ENCODE measurements around the gene ATG7. TPM values are rescaled to one million over a fixed set of nuclear protein-coding genes. Genes with fewer than 3 reads are reported as not detected.

Gene ATG7
- total RNA-seq, 5 donors from 2014 or later (not counting 1 experiment from before 2014, with no cell fraction given), result 29.0 to 39.3 (median 37.4) TPM

GRCh38 chr3:11275926-11276325 is 3.7 kb downstream of the ATG7 start:
- Mint-ChIP-seq H3K4me1 (peaks cover 57 to 64% (median 58%) of the 10 kb centered on the region in 3 donors), H3K36me3 (peaks cover 45% of the 10 kb centered on the region), H3K27ac (no peak overlapping the region), H3K27me3 (no peaks in the 10 kb centered on the region), H3K9me3 (peaks cover 0 to 9% (median 0%) of the 10 kb centered on the region in 3 donors), H3K4me3 (no peak overlapping the region)
- Histone ChIP-seq H3K36me3 (ENCODE audit: control insufficient read depth in 2 of 2, extremely low read depth in 1 of 2, insufficient read depth in 1 of 2, low read length in 1 of 2) (peaks cover 0 to 8% of the 10 kb centered on the region in 2 donors), H3K27ac (ENCODE audit: low read length) (no peak overlapping the region), H3K4me3 (ENCODE audit: control insufficient read depth in 1 of 2, extremely low read depth in 1 of 2, low read length in 1 of 2) (no peak overlapping the region), H3K27me3 (replicated peaks in 1 of 2; ENCODE audit: control insufficient read depth in 2 of 2, extremely low read depth in 1 of 2, insufficient read depth in 2 of 2, low read length in 1 of 2) (no peaks in the 10 kb centered on the region), H3K4me1 (ENCODE audit: control insufficient read depth in 1 of 2, extremely low read depth in 1 of 2, insufficient read depth in 2 of 2, low read length in 2 of 2) (peaks cover 10 to 19% of the 10 kb centered on the region in 2 experiments), H3K9me3 (no peaks in the 10 kb centered on the region)
- ChIA-PET CTCF (no interaction called here), POLR2A (interaction anchor here in 1 of 2 donors (0.6 kb wide), 1 partner anchor 50 kb away, joined by 3 read pairs; no protein-coding TSS in a partner anchor)
- 76% methylated on average over 1 of the region's 2 CpGs for WGBS (ENCODE audit: insufficient coverage)
- no peak for DNase-seq
- ATAC-seq (replicated peaks in 1 of 4), result no peak

- ATAC-seq (replicated peaks in 1 of 4), result no peak
- Histone ChIP-seq H3K9me3 (no peaks in the 10 kb centered on the region), H3K4me1 (ENCODE audit: control insufficient read depth in 1 of 2, extremely low read depth in 1 of 2, insufficient read depth in 2 of 2, low read length in 2 of 2) (peaks cover 7 to 15% of the 10 kb centered on the region in 2 experiments), H3K27ac (ENCODE audit: low read length) (no peak overlapping the region), H3K4me3 (ENCODE audit: control insufficient read depth in 1 of 2, extremely low read depth in 1 of 2, low read length in 1 of 2) (no peak overlapping the region), H3K27me3 (replicated peaks in 1 of 2; ENCODE audit: control insufficient read depth in 2 of 2, extremely low read depth in 1 of 2, insufficient read depth in 2 of 2, low read length in 1 of 2) (no peaks in the 10 kb centered on the region), H3K36me3 (ENCODE audit: control insufficient read depth in 2 of 2, extremely low read depth in 1 of 2, insufficient read depth in 1 of 2, low read length in 1 of 2) (peaks cover 0 to 10% of the 10 kb centered on the region in 2 donors)
- POLR2A ChIA-PET, result no interaction called here
- DNase-seq, result no peak
- Mint-ChIP-seq H3K27ac (no peak overlapping the region), H3K4me1 (peaks cover 53 to 60% (median 54%) of the 10 kb centered on the region in 3 donors), H3K27me3 (no peaks in the 10 kb centered on the region), H3K36me3 (peaks cover 48% of the 10 kb centered on the region), H3K9me3 (peaks cover 0 to 9% (median 0%) of the 10 kb centered on the region in 3 donors), H3K4me3 (no peak overlapping the region)
- 94% methylated on average over 2 of the region's 2 CpGs for WGBS (ENCODE audit: insufficient coverage)
- CTCF ChIA-PET, result interaction anchor here in 1 of 2 donors (1.2 kb wide), 1 partner anchor 12 kb away, joined by 5 read pairs; no protein-coding TSS in a partner anchor
Observed at GRCh38 chr3:11276901-11277300, 4.7 kb downstream of the ATG7 start.

- H3K4me1 ChIP-seq (ENCODE audit: control insufficient read depth in 1 of 2, extremely low read depth in 1 of 2, insufficient read depth in 2 of 2, low read length in 2 of 2), result peaks cover under 1 to 3% of the 10 kb centered on the region in 2 experiments
Observed at GRCh38 chr3:11282250-11283138, 10.3 kb downstream of the ATG7 start.

GRCh38 chr3:11283139-11283475 is 10.9 kb downstream of the ATG7 start:
- Histone ChIP-seq H3K36me3 (ENCODE audit: control insufficient read depth in 2 of 2, extremely low read depth in 1 of 2, insufficient read depth in 1 of 2, low read length in 1 of 2) (peaks cover 7 to 16% of the 10 kb centered on the region in 2 donors), H3K27me3 (replicated peaks in 1 of 2; ENCODE audit: control insufficient read depth in 2 of 2, extremely low read depth in 1 of 2, insufficient read depth in 2 of 2, low read length in 1 of 2) (no peaks in the 10 kb centered on the region), H3K4me1 (ENCODE audit: control insufficient read depth in 1 of 2, extremely low read depth in 1 of 2, insufficient read depth in 2 of 2, low read length in 2 of 2) (peaks cover 3 to 8% of the 10 kb centered on the region in 2 experiments), H3K9me3 (no peaks in the 10 kb centered on the region), H3K27ac (ENCODE audit: low read length) (no peak overlapping the region), H3K4me3 (ENCODE audit: control insufficient read depth in 1 of 2, extremely low read depth in 1 of 2, low read length in 1 of 2) (no peak overlapping the region)
- H3K36me3 Mint-ChIP-seq, result peaks cover 47% of the 10 kb centered on the region
- WGBS (ENCODE audit: insufficient coverage), result 100% methylated on average over 1 of the region's 1 CpG
- ChIA-PET CTCF (no interaction called here), POLR2A (no interaction called here)
- no peak overlapping the region for H3K4me3 Mint-ChIP-seq
- DNase-seq (no peak), ATAC-seq (replicated peaks in 1 of 4) (no peak)
- no peaks in the 10 kb centered on the region for H3K9me3 Mint-ChIP-seq
- H3K4me1 Mint-ChIP-seq, result peaks cover 16 to 25% (median 23%) of the 10 kb centered on the region in 3 donors
- no peaks in the 10 kb centered on the region for H3K27me3 Mint-ChIP-seq
- H3K27ac Mint-ChIP-seq, result no peak overlapping the region

More at GRCh38 chr3:11282250-11283138, 10.3 kb downstream of the ATG7 start:
- no peak overlapping the region for H3K4me3 ChIP-seq (ENCODE audit: control insufficient read depth in 1 of 2, extremely low read depth in 1 of 2, low read length in 1 of 2)
- H3K9me3 ChIP-seq, result no peaks in the 10 kb centered on the region
- H3K4me1 Mint-ChIP-seq, result peaks cover 14 to 21% (median 19%) of the 10 kb centered on the region in 3 donors
- ChIA-PET POLR2A (interaction anchor here in 1 of 2 donors (0.7 kb wide), 1 partner anchor 45 kb away, joined by 6 read pairs; no protein-coding TSS in a partner anchor), CTCF (no interaction called here)
- H3K27me3 ChIP-seq (replicated peaks in 1 of 2; ENCODE audit: control insufficient read depth in 2 of 2, extremely low read depth in 1 of 2, insufficient read depth in 2 of 2, low read length in 1 of 2), result no peaks in the 10 kb centered on the region
- 87% methylated on average over 2 of the region's 5 CpGs for WGBS (ENCODE audit: insufficient coverage)
- peaks cover 7 to 16% of the 10 kb centered on the region in 2 donors for H3K36me3 ChIP-seq (ENCODE audit: control insufficient read depth in 2 of 2, extremely low read depth in 1 of 2, insufficient read depth in 1 of 2, low read length in 1 of 2)
- no peaks in the 10 kb centered on the region for H3K9me3 Mint-ChIP-seq
- peaks cover 50% of the 10 kb centered on the region for H3K36me3 Mint-ChIP-seq
- H3K27ac Mint-ChIP-seq, result no peak overlapping the region
- ATAC-seq (replicated peaks in 1 of 4), result no peak
- H3K4me3 Mint-ChIP-seq, result no peak overlapping the region
- no peak overlapping the region for H3K27ac ChIP-seq (ENCODE audit: low read length)
- H3K27me3 Mint-ChIP-seq, result no peaks in the 10 kb centered on the region
- no peak for DNase-seq

- Histone ChIP-seq H3K36me3 (ENCODE audit: control insufficient read depth in 2 of 2, extremely low read depth in 1 of 2, insufficient read depth in 1 of 2, low read length in 1 of 2) (peaks cover 7 to 16% of the 10 kb centered on the region in 2 donors), H3K4me1 (ENCODE audit: control insufficient read depth in 1 of 2, extremely low read depth in 1 of 2, insufficient read depth in 2 of 2, low read length in 2 of 2) (peaks cover 11 to 14% of the 10 kb centered on the region in 2 experiments), H3K9me3 (no peaks in the 10 kb centered on the region), H3K27ac (ENCODE audit: low read length) (no peak overlapping the region), H3K4me3 (ENCODE audit: control insufficient read depth in 1 of 2, extremely low read depth in 1 of 2, low read length in 1 of 2) (no peak overlapping the region), H3K27me3 (replicated peaks in 1 of 2; ENCODE audit: control insufficient read depth in 2 of 2, extremely low read depth in 1 of 2, insufficient read depth in 2 of 2, low read length in 1 of 2) (no peaks in the 10 kb centered on the region)
- WGBS (ENCODE audit: insufficient coverage), result no CpG with 5 or more reads among the region's 1 CpG
- ATAC-seq (replicated peaks in 1 of 4) (no peak), DNase-seq (no peak)
- peaks cover 41% of the 10 kb centered on the region for H3K36me3 Mint-ChIP-seq
- ChIA-PET CTCF (interaction anchor here in 1 of 2 donors (0.8 kb wide), 1 partner anchor 11 kb away, joined by 4 read pairs; the partner anchor contains the start of gene ATG7), POLR2A (no interaction called here)
- no peaks in the 10 kb centered on the region for H3K9me3 Mint-ChIP-seq
- H3K27me3 Mint-ChIP-seq, result no peaks in the 10 kb centered on the region
- no peak overlapping the region for H3K27ac Mint-ChIP-seq
- H3K4me3 Mint-ChIP-seq, result no peak overlapping the region
- peaks cover 19 to 27% (median 25%) of the 10 kb centered on the region in 3 donors for H3K4me1 Mint-ChIP-seq
Observed at GRCh38 chr3:11284011-11284410, 11.8 kb downstream of the ATG7 start.

GRCh38 chr3:11285471-11285870 is 13.3 kb downstream of the ATG7 start:
- peaks cover 34 to 38% (median 37%) of the 10 kb centered on the region in 3 donors for H3K4me1 Mint-ChIP-seq

More at GRCh38 chr3:11285471-11285870, 13.3 kb downstream of the ATG7 start:
- no peaks in the 10 kb centered on the region for H3K9me3 ChIP-seq
- ATAC-seq (replicated peaks in 1 of 4) (no peak), DNase-seq (no peak)
- Mint-ChIP-seq H3K9me3 (no peaks in the 10 kb centered on the region), H3K4me3 (no peak overlapping the region), H3K27me3 (no peaks in the 10 kb centered on the region), H3K27ac (no peak overlapping the region), H3K36me3 (peaks cover 35% of the 10 kb centered on the region)
- H3K36me3 ChIP-seq (ENCODE audit: control insufficient read depth in 2 of 2, extremely low read depth in 1 of 2, insufficient read depth in 1 of 2, low read length in 1 of 2), result peaks cover 7 to 16% of the 10 kb centered on the region in 2 donors
- ChIA-PET POLR2A (interaction anchor here (0.8 to 1.2 kb wide), 2 partner anchors 12 to 14 kb away, joined by 3 to 7 read pairs; partner anchors contain the start of gene ATG7 (in 1 of the 2)), CTCF (interaction anchor here in 1 of 2 donors (1.1 kb wide), 1 partner anchor 13 kb away, joined by 7 read pairs; the partner anchor contains the start of gene ATG7)
- H3K4me3 ChIP-seq (ENCODE audit: control insufficient read depth in 1 of 2, extremely low read depth in 1 of 2, low read length in 1 of 2), result no peak overlapping the region
- no peak overlapping the region for H3K27ac ChIP-seq (ENCODE audit: low read length)
- H3K4me1 ChIP-seq (ENCODE audit: control insufficient read depth in 1 of 2, extremely low read depth in 1 of 2, insufficient read depth in 2 of 2, low read length in 2 of 2), result peaks cover 15 to 27% of the 10 kb centered on the region in 2 experiments
- no peaks in the 10 kb centered on the region for H3K27me3 ChIP-seq (replicated peaks in 1 of 2; ENCODE audit: control insufficient read depth in 2 of 2, extremely low read depth in 1 of 2, insufficient read depth in 2 of 2, low read length in 1 of 2)
- WGBS (ENCODE audit: insufficient coverage), result no CpG with 5 or more reads among the region's 2 CpGs

Measured in T-cell (primary cell).